Suprapubic skin (tissue), 4 donors: ENCODE results near the gene UBE2D2.

ENCODE experiments used
- EP300 ChIP-seq: sonication (generic); formaldehyde crosslinking; IDR thresholded peaks from one replicate; pipeline ENCODE4 v1.6.1; 2017; ENCODE audit warnings: antibody characterized with exemption
- POLR2A ChIP-seq, 2 donors: fragments of 450-650 bp; IDR thresholded peaks; one replicate each; pipeline ENCODE4 v1.6.1; 2017; ENCODE audit warnings: antibody characterized with exemption in 2 of 2, mild to moderate bottlenecking in 2 of 2, moderate library complexity in 2 of 2
- POLR2AphosphoS5 ChIP-seq, 3 donors: sonication (generic); formaldehyde crosslinking; IDR thresholded peaks; one replicate each; pipeline ENCODE4 v1.6.1; 2017; ENCODE audit warnings: antibody characterized with exemption in 3 of 3
- TF ChIP-seq, protein P1 (sequence below), 2 donors: fragments of 200-600 bp in 1 of 2; fragments of 450-650 bp in 1 of 2; sonication (generic) in 1 of 2; IDR thresholded peaks; one replicate each; pipeline ENCODE4 v1.5.1; 2016 to 2019; ENCODE audit warnings: antibody characterized with exemption in 2 of 2, mild to moderate bottlenecking in 1 of 2, moderate library complexity in 1 of 2

- TF ChIP-seq POLR2AphosphoS5 (IDR thresholded peaks at IDR 0.05) (no peak), POLR2A (IDR thresholded peaks at IDR 0.05) (no peak), EP300 (no peak)
- TF ChIP-seq, protein P1, sequence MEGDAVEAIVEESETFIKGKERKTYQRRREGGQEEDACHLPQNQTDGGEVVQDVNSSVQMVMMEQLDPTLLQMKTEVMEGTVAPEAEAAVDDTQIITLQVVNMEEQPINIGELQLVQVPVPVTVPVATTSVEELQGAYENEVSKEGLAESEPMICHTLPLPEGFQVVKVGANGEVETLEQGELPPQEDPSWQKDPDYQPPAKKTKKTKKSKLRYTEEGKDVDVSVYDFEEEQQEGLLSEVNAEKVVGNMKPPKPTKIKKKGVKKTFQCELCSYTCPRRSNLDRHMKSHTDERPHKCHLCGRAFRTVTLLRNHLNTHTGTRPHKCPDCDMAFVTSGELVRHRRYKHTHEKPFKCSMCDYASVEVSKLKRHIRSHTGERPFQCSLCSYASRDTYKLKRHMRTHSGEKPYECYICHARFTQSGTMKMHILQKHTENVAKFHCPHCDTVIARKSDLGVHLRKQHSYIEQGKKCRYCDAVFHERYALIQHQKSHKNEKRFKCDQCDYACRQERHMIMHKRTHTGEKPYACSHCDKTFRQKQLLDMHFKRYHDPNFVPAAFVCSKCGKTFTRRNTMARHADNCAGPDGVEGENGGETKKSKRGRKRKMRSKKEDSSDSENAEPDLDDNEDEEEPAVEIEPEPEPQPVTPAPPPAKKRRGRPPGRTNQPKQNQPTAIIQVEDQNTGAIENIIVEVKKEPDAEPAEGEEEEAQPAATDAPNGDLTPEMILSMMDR (IDR thresholded peaks at IDR 0.05), result peak; percentile 47 to 57
Measured at GRCh38 chr5:139635606-139636206, 74.6 kb downstream of the UBE2D2 start.
